ENCODE results near the gene CXCR5. TPM values are rescaled to one million over a fixed set of nuclear protein-coding genes. Genes with fewer than 3 reads are reported as not detected.

The CXCR5 gene
- total RNA-seq, 4 donors from 2014 or later, result 0.09 to 0.12 TPM; not detected in 2

DNA sequence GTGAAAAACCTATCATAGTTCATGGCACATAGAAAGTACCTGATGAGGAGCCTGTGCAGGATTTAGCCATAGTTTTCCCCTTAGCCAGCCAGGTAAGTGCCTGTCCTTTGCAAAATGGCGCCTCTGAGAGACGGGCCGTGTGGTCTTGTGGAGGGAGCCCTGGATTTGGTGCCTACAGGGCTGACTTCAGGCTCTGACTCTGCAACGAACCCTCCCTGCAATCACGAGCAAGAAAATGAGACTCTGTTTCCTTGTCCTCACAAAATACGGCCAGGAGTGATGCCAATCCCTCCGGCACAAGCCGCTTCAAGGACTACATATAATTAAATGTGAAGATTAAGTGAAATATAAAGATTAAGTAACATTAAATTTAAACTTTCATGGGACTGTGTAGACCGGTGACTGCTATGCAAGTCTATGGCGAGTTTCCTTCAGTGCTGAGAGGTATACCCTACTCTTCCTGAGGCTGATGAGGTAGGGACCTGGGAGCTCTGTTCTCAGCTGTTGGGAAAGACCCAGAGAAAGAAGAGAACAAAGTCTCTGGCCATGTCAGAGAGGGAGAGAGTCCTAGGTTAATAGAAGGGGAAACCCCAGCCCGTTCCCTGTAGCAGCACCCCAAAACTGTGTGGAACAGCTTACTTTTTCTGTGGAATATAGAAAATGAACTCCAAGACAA, 6.1 kb upstream of the CXCR5 start:
- ATAC-seq (ENCODE audit: low FRiP score), result no peak
- TF ChIP-seq CTCF (IDR thresholded peaks at IDR 0.05), result no peak
- no peak for DNase-seq (ENCODE audit: low spot score)

- no peak for ATAC-seq (ENCODE audit: low FRiP score)
Measured at GRCh38 chr11:118878163-118878563, 5.5 kb upstream of the CXCR5 start.

DNA sequence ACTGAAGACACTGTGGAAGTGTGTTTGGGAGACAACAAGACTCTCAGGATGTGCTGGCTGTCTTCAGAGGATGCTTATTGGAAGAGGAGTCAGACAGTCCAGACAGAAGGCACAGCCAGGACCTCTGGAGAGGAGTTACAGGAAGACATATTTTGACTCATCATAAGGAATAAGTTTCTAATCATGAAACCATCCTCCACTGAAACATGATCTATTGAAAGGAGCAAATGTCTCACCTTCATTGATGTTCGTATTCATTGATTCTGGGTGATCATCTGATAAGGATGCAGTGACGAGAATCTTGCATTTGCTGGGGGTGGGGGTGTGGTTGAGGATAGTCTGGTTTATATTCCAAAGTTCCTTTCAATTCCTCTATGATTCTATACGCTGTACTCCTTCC, 2.5 kb upstream of the CXCR5 start:
- DNase-seq (ENCODE audit: low spot score), result no peak
- TF ChIP-seq CTCF (IDR thresholded peaks at IDR 0.05), result no peak
- no peak for ATAC-seq (ENCODE audit: low FRiP score)

More at GRCh38 chr11:118878163-118878563, 5.5 kb upstream of the CXCR5 start:
- TF ChIP-seq CTCF (IDR thresholded peaks at IDR 0.05), result no peak
- DNase-seq (ENCODE audit: low spot score), result no peak

DNA sequence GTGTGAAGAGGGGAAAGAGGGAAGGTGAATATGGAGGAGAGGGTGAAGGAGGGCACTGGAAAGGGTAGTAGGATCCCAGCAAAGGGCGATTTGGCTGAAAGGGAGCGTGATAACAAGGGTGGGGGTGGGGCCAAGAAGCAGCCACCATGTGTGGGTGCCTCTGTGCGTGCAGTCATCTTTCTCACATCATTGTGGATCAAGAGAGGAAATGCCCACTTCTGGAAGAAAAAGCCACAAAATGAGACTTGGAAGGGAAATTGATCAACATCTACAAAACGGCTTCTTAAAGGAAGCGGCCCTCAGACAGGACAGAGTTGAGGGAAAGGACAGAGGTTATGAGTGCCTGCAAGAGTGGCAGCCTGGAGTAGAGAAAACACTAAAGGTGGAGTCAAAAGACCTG, 1.2 kb upstream of the CXCR5 start:
- no peak for TF ChIP-seq CTCF (IDR thresholded peaks at IDR 0.05)
- ATAC-seq (ENCODE audit: low FRiP score), result no peak
- DNase-seq (ENCODE audit: low spot score), result no peak

- DNase-seq (ENCODE audit: low spot score) (no peak), ATAC-seq (ENCODE audit: low FRiP score) (no peak)
- TF ChIP-seq CTCF (IDR thresholded peaks at IDR 0.05), result no peak
Measured at GRCh38 chr11:118883004-118883367, 706 bp upstream of the CXCR5 start.

DNA sequence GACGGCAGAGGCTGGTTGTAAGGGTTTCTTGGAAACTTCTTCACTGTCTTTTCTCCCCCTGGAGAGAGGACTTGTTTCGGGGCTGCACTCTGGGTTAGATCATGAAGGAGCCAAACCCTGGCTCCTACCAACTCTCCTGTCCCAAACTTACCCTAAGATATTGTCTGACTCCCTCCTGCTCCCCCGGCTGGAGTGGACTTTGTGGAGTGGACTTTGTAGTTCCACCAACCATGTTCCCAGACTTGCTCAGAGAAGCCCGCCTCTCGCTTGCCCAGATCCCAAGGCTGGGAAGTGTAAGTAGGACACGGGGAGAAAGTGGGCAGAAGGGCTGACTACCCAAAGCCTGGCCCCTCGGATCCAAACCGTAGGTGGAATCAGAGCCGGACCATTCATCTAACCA, 1.2 kb downstream of the CXCR5 start:
- ATAC-seq (ENCODE audit: low FRiP score) (no peak), DNase-seq (ENCODE audit: low spot score) (no peak)
- no peak for TF ChIP-seq CTCF (IDR thresholded peaks at IDR 0.05)

DNA sequence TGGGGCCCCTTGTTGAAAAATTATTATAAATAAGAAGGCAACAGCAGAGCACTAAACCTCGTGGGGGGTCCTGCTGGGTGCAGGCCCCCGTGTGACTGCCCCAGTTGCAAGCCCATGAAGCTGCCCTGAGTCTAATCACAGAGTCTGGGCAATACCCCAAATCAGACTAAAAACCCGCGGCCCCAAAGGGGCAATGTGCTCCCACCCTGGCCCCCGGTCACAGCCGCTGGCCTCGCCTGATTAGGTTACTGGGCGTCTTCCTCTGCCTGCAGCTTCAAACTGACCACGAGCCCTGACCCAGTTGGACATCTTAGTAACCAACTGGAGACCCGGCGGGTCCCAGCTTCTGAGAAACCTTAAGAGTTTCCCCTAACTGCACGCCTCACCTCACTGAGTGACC, 1.6 kb downstream of the CXCR5 start:
- no peak for TF ChIP-seq CTCF (IDR thresholded peaks at IDR 0.05)
- ATAC-seq (ENCODE audit: low FRiP score) (no peak), DNase-seq (ENCODE audit: low spot score) (no peak)

All from omental fat pad (tissue), 4 donors.